Stimulated activated CD4-positive, alpha-beta T cell treated with anti-CD3 and anti-CD28 coated beads, Interleukin-1b, Interleukin-23, amount 100 ng/mL, for 48 hours (primary cell): ENCODE results near the gene DSC3.

ENCODE experiments used
- DNase-seq: peaks from one replicate; pipeline ENCODE4 v3.0.0-alpha.2; 2020

Gene DSC3

GRCh38 chr18:31042406-31043181 is at the start of gene DSC3:
Gene DSC3 (minus strand): TSS chr18:31042742. CDS start chr18:31042660, 82 bp downstream.
- DNase-seq = no peak

GRCh38 chr18:31091350-31091749 is 48.8 kb upstream of the DSC3 start:
- no peak for DNase-seq

GRCh38 chr18:31088532-31088931 is 46.0 kb upstream of the DSC3 start:
- no peak for DNase-seq

- no peak for DNase-seq
These were observed 37.4 kb upstream of the DSC3 start for GRCh38 chr18:31079973-31080372.

GRCh38 chr18:31077878-31078277 is 35.3 kb upstream of the DSC3 start:
- DNase-seq = no peak

DNA sequence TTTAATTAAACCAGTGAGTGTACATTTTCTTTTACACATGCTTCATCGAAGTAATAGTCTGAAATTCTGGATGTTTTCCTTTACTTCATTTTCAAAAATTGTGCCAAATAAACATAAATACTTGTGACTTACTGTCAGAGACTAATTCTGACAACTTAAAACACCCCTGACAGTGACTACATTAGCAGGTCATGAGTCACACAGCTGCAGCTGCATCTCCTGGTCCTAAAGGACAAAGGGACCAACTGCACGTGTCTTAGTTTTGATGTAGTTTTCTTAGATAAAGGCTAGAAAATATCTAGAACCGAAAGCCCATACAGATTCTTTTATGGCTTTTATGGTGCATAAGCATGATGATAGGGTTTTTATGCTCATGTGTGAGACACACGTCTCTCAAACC is 29.6 kb upstream of the DSC3 start:
- no peak for DNase-seq

- DNase-seq = no peak
These were observed 27.7 kb upstream of the DSC3 start for GRCh38 chr18:31070206-31070605.

DNA sequence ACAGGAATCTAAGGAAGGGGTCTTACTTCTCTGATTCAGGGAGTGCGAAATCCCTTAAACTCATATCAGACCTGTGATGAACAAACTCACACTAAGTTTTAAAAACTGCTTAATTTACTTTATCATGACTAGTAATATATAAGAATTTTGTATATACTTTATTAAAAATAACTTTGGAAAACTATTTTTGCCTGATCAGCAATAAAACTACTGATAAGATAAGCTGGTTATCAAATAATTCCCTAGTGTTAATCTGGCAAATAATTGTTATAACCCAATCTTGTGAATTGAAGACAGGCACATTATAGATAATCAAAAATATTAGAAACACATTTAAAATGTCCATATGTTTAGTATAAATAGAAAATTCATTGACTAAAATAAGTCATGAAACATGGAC is 23.7 kb upstream of the DSC3 start:
- DNase-seq = no peak

DNA sequence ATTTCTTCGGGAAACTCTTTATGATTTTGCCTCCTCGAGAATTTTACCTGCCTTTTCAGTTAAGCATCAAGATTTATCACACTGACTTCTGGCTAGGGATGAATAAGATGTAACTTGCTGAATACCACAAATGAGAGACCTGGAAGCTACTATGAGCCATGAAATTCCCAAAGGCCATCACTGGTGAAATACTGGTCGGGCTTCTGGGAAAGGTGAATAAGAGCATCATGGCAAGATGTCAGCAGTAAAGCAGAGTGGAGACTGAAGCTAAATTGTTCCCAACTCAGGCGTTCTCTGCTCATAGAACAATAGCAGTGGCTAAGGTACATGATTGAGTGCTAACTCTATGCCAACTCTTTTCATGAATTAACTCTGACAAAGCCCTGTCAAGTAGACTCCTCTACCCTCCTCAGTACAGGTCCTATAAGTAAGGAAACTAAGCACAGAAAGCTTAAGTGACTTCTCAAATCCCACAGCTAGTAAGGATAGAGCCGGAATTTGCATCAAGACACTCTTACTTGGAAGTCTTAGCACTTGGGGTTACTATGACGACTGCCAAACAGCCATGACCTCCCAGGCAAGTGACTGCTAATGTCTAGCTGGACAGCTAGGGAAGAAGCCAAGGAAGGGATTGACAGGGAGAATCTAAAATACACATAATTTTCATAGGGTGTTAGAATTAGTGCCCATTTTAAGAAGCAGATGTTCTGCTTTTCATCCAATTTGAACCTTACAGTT is 22.7 kb upstream of the DSC3 start:
- DNase-seq = no peak

DNA sequence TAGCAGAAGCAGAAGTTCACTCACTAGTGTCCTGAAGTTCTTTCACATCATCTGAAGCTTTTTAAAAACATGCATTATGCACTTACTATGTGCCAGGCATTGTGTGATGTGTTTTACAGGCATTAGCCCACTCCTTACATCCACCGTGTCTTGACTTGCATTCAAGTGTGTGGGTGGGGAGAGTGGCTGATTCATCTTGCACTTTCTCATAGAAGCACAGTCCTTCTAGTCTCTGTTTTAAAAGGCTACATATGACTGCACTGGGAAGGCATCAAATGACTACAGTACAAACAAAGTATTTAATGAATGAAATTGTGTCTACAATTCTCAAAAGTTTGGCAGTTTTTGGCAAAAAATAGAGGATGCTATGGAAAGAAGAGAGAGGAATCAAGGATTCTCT is 21.6 kb upstream of the DSC3 start:
- peak; percentile 16 for DNase-seq

GRCh38 chr18:31061945-31062344 is 19.4 kb upstream of the DSC3 start:
- DNase-seq = no peak

DNA sequence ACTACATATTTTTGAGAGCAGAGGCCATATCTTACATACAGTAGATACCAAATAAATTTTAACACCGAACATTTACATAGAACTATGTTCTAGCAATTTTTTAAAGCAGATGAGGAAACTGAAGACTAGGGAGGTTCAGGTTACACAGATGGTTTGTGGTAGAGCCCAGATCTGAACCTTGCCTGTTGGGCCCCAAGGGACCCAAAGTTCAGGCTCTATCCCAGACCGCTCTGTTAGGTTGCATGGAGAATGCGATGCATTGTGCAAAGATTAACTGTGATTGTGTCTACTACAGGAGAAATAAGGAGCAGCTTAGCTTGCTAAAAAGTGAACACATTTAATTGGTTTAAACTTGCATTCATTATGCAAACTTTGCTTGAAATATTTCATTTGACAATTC is 16.4 kb upstream of the DSC3 start:
- no peak for DNase-seq

DNA sequence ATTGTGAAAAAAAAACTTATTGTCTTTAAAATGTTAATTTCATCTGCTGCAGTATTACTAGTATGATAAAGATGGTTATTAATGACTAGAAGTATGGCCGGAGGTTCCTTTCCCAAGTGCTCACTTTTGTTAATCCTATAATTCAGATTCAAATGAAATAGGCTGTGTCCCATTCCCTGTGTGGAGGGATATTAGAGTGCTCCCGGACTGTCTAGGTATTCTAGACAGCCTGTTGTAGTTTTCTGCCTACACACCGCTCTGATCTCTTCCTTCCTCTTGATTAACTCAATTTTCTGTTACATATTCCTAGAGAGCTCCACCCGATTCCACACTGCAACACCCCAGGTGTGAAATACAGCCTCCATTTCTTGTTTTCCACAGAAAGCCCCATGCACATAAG is 15.4 kb upstream of the DSC3 start:
- no peak for DNase-seq

DNA sequence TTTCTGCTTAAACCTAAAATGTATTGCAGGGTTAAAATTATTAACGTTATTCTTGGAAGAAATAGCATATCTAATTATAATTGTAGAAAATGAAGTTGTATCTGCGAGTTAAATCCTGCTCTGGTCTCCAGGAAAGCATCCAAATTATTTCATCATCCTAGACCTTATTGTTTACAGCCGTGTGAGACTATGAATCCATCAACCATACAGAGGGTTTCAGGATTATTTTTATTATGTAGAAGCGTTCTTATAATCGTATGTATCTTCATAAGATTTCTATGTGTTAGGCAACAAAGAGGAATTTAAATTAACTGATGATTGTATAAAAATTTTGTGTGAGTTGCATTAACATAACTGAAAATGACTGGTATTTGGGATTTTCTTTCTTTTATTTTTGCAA is 14.5 kb upstream of the DSC3 start:
- no peak for DNase-seq

GRCh38 chr18:31056296-31056695 is 13.8 kb upstream of the DSC3 start:
- no peak for DNase-seq

- DNase-seq = no peak
These were observed 8.1 kb upstream of the DSC3 start for GRCh38 chr18:31050635-31051034.

DNA sequence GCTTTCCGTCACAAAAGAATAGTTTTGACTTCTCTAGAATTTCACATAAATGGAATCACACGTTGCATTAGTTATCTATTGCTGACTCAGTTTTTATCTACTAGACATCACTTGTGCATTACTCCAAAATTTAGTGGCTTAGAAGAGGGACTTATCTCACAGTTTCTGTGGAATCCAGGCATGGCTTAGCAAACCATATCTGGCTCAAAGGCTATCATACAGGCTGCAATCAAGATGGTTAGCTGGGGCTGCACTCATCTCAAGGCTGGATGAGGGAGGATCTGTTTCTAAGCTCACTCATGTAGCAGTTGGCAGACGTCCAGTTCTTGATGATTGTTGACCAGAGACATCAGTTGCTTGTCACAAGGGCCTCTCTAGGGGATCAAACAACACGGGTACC is 6.6 kb upstream of the DSC3 start:
- DNase-seq = no peak

DNA sequence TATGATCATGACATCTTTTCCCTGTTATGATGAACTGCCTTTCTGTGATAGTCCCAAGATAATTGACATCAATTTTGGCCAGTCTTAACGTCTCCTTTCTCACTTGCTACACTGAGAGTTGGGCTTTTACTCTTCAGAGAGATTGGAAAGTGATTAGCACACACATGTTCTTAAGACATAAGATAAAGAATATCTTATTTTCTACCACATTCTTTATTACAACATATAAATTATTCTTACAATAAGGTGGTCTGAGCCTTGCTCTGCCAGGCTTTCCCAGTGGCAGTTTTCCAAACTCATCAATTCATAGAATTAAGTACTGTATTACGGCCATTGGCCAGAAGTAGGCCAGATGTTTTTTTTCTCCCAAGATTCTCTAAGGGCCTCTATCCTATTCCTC is 5.7 kb upstream of the DSC3 start:
- no peak for DNase-seq

DNA sequence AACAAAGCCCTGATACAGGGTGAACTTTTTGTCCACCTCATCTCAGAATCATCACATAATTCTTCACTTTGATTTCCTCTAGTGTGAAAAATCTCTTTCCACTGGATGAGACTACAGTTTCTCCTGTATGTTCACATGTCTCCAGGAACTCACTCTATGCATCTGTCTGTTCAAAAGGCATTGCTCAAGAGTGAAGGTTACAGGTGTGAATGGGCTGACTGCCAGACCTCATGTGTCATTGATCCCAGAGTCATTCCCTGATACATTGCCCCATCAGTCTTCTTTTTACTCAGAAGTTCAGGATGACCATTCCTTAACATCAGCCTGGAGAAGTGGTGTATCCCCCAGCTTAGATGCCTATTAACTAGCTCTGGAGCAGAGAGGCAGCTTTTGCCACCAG is 4.4 kb upstream of the DSC3 start:
- no peak for DNase-seq

DNA sequence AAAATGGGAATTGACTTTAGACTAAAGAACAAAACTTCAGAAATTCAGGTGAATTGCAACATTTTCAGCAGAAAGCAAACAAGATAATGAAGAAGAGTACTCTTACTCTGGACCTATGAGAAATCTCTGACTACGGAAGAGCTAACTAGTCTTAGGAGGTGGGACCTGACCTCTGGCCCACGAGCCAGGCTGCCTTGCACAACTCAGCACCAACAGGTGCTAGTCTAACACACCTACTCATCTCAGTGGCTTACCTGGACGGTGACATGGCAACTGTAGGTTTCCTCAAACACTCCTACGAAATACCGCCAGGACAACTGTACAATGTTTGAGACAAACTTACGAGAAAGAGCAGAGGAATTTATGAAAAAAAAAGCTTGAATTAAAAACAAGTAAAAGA is 3.1 kb upstream of the DSC3 start:
- no peak for DNase-seq

- no peak for DNase-seq
These were observed 2.4 kb upstream of the DSC3 start for GRCh38 chr18:31044926-31045325.

DNA sequence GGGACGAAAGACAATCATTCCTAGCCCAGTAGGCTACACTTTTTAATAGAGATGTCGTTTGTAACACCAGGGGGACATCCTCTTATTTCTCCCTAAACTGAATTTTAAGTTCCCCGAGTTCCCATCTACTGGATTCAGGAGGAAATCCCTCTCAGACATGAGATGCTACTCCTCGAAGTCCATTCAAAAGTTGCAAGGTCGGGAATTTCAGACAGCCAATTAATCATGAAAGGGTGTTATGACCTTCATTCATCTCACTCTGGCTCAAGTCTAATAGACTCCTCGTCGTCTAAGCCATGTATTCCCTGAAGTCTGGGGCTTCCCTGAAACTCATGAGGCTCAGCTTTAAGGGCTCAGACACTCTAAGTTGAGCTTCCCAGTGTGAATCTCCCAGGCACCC is 1.2 kb upstream of the DSC3 start:
- no peak for DNase-seq

DNA sequence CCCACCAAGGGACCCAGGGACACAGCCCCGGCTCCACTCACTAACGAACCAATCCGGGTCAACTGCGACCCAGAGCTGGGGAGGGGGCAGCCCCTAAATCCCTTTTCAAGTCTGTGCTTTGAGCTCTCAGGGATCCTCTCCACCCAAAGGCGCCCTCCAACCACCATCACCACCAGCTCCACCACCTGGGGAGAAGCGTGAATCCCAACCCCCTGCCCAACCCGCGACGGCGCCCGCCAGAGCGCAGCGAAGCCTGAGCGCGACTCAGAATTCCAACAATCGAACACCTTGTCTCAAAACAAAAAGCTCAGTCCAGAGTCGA is 497 bp downstream of the DSC3 start:
- DNase-seq = no peak

DNA sequence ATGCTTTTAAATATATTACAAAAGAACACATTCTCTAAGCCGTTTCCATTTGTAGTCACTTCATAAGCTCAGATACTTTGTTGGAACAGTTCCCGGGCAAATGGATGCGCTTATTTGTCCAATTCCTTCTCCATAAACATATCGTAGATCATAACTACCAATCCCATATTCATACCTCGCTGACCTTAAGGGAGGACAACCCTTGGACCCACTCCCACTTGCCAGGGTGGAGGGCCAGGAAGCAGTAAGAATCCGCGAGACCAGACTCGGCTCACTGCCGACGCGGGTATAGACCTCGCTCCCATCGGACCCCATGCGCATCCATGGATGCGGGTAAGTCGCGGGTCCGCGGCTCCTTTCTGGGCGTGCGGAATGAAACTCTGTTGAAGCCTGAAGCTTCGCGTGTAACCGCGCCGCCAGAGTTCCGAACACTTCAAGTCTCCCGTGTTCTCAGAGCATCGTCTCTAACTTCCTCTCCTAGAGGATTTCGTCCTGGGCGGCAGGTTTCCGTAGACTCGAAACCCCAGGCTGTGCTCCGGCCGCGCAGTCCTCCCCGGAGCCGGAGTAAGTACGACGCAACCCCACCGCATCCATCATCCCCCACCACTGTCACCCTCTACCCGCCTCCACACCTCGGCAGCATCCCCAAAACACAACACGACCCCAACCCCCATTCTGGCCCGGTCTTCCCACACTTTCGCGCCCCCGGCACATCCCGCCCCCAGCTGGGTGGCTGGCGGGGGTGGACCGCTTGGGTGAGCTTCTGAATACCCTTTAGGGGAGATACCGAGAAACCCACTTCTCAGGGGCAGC is 1.1 kb downstream of the DSC3 start:
- no peak for DNase-seq
